Gastrocnemius medialis (tissue), 4 donors: ENCODE results near the gene CALY. TPM values are rescaled to one million over a fixed set of nuclear protein-coding genes. Genes with fewer than 3 reads are reported as not detected.

ENCODE experiments used
- ATAC-seq, 2 donors: fragments of 150-250 bp; one replicate each; pipeline ENCODE4 v1.9.1; 2016
- DNase-seq, 2 donors: peaks; one replicate each; pipeline ENCODE4 v3.0.0-alpha.2; 2019
- H3K27ac ChIP-seq, 4 donors: fragments of 200-600 bp; sonication (generic); 1 replicate in 1 of 4; 2 replicates in 3 of 4; pipeline ENCODE4 v1.5.1; 2016 to 2018; ENCODE audit warnings: mild to moderate bottlenecking in 2 of 4, moderate library complexity in 1 of 4
- H3K27me3 ChIP-seq, 3 donors: fragments of 200-600 bp; sonication (generic) in 2 of 3; 1 replicate in 1 of 3; 2 replicates in 2 of 3; pipeline versions ENCODE4 v1.5.1 to v1.6.0; 2016 to 2019; ENCODE audit warnings: mild to moderate bottlenecking in 1 of 3, moderate library complexity in 1 of 3
- H3K36me3 ChIP-seq, 2 donors: fragments of 200-600 bp; sonication (generic) in 1 of 2; one replicate each; pipeline ENCODE4 v1.5.1; 2017 to 2018
- H3K4me1 ChIP-seq, 2 donors: fragments of 200-600 bp; sonication (generic) in 1 of 2; one replicate each; pipeline ENCODE4 v1.5.1; 2016 to 2017; ENCODE audit warnings: mild to moderate bottlenecking in 2 of 2
- H3K4me3 ChIP-seq, 4 donors: fragments of 200-600 bp; sonication (generic) in 3 of 4; 1 replicate in 1 of 4; 2 replicates in 3 of 4; pipeline ENCODE4 v1.5.1; 2016 to 2019; ENCODE audit warnings: mild to moderate bottlenecking in 2 of 4
- H3K9me3 ChIP-seq, 3 donors: fragments of 200-600 bp; sonication (generic) in 2 of 3; 1 replicate in 1 of 3; 2 replicates in 2 of 3; pipeline ENCODE4 v1.5.1; 2016 to 2019
- POLR2A ChIP-seq, 2 donors: fragments of 450-650 bp; IDR thresholded peaks; one replicate each; pipeline ENCODE4 v1.6.1; 2017; ENCODE audit warnings: antibody characterized with exemption in 2 of 2, mild to moderate bottlenecking in 2 of 2, moderate library complexity in 2 of 2
- in situ Hi-C, 4 donors: fragments of 200-750 bp; cut with MboI; loops; one replicate each; pipeline versions ENCODE4 v1.15.0 to v1.8.0; 2017; ENCODE audit warnings: low sequenced_read_pairs in 4 of 4
- intact Hi-C: fragments of 100-400 bp; cut with DNase I; formaldehyde crosslinking; loops from one replicate; pipeline ENCODE4 v1.15.1; 2023; ENCODE audit warnings: low total_unique reads
- total RNA-seq, 4 donors: library from RNA; depleted of rRNA; stranded (reverse); fragments of >200 nt; gene quantifications; one replicate each; pipeline versions ENCODE4 v1.1.0 to v1.2.3, GENCODE V29; 2016
- TF ChIP-seq, protein P1 (sequence below), 5 experiments: fragments of 450-650 bp in 3 of 5; fragments of 200-600 bp in 2 of 5; sonication (generic) in 2 of 5; IDR thresholded peaks in 4 of 5; conservative IDR thresholded peaks in 1 of 5; 1 replicate in 4 of 5; 2 replicates in 1 of 5; pipeline ENCODE4 v1.5.1; 2016 to 2019; ENCODE audit warnings: antibody characterized with exemption in 5 of 5, mild to moderate bottlenecking in 3 of 5, moderate library complexity in 3 of 5

CALY gene
- total RNA-seq, 4 donors from 2014 or later: not detected

DNA sequence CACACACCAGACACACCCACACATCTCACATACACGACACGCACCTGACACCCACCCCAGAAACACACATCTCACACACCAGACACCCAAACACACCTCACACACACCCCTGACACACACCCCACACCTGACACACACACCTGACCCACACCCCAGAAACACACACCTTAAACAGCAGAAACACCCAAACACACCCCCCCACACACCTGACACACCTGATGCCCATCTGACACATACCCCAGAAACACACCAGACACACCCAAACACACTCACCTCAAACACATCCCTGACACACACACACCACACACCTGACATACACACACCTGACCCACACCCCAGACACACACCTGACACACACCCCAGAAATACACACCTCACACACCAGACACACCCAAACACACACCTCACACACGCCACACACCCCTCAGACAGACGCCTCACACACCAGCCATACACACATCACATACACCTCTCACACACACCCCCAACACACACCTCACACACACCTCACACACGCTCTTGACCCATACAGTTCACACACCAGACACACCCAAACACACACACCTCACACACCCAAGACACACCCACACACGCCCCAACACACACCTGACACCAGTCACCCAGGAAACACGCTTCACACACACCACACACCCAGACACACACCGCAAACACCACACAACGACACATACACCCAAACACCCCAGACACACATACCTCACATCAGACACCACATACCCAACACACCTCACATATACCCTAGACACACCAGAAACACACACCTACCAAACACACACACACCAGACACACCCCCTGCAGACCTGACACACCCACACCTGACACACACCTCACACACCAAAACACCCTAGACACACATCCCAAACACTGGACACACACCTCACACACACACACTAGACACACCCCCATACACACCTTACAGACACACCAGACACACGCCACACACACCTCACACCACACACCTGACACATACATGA lies 1.7 kb upstream of the CALY start:
- peaks cover 73 to 87% (median 76%) of the 10 kb centered on the region in 3 donors for H3K27me3 ChIP-seq
- in situ Hi-C loops (no loop called here), intact Hi-C loops (no loop called here)
- no peak overlapping the region for H3K27ac ChIP-seq
- DNase-seq (no peak), ATAC-seq (no peak)
- TF ChIP-seq POLR2A (IDR thresholded peaks at IDR 0.05): no peak
- TF ChIP-seq, protein P1, sequence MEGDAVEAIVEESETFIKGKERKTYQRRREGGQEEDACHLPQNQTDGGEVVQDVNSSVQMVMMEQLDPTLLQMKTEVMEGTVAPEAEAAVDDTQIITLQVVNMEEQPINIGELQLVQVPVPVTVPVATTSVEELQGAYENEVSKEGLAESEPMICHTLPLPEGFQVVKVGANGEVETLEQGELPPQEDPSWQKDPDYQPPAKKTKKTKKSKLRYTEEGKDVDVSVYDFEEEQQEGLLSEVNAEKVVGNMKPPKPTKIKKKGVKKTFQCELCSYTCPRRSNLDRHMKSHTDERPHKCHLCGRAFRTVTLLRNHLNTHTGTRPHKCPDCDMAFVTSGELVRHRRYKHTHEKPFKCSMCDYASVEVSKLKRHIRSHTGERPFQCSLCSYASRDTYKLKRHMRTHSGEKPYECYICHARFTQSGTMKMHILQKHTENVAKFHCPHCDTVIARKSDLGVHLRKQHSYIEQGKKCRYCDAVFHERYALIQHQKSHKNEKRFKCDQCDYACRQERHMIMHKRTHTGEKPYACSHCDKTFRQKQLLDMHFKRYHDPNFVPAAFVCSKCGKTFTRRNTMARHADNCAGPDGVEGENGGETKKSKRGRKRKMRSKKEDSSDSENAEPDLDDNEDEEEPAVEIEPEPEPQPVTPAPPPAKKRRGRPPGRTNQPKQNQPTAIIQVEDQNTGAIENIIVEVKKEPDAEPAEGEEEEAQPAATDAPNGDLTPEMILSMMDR (IDR thresholded peaks at IDR 0.05 in 4 of 5, conservative IDR thresholded peaks at IDR 0.05 in 1 of 5): no peak
- no peaks in the 10 kb centered on the region for H3K9me3 ChIP-seq
- peaks cover 5 to 15% of the 10 kb centered on the region in 2 donors for H3K4me1 ChIP-seq
- no peaks in the 10 kb centered on the region for H3K36me3 ChIP-seq
- no peak overlapping the region for H3K4me3 ChIP-seq

DNA sequence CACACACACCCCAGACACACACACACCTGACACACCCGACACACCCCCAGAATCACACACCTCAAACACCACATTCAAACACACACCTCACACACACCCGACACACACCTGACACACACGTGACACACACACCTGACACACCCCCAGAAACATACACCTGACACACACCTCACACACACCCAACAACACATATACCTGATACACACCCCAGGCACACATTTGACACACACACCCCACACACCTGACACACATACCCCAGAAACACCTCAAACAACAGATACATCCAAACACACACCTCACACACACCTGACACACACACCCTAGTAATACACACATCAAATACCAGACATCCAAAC lies 652 bp upstream of the CALY start:
- in situ Hi-C loops: no loop called here
- peaks cover 67 to 86% (median 72%) of the 10 kb centered on the region in 3 donors for H3K27me3 ChIP-seq
- intact Hi-C loops: no loop called here

DNA sequence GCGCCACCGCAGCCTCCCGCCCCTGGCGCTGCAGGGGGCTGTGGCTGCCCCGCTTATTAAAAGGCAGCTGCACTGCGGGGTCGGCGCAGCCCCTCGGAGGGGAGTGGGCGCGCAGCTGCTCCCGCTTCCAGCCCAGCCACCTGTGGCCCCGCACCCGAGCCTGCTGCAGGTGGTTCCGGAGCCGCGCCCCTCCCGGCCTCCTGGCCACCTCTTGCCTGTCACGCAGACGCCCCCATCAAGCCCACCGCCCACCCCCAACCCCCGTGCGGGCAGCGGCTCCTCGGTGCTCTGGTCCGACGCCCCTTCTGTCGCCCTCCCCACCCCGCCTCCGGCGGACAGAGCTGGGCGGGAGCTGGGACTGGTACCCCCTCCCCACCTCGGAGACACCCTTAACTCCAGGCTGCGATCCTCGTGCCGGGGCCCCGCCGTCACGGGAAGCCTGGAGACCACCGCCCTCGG lies 549 bp downstream of the CALY start:
- DNase-seq (no peak), ATAC-seq (no peak)
- in situ Hi-C loops (no loop called here), intact Hi-C loops (no loop called here)
- no peak for TF ChIP-seq POLR2A (IDR thresholded peaks at IDR 0.05)
- H3K27ac ChIP-seq: no peak overlapping the region
- peaks cover 5 to 15% of the 10 kb centered on the region in 2 donors for H3K4me1 ChIP-seq
- H3K9me3 ChIP-seq: no peaks in the 10 kb centered on the region
- H3K27me3 ChIP-seq: peaks cover 67 to 85% (median 68%) of the 10 kb centered on the region in 3 donors
- no peaks in the 10 kb centered on the region for H3K36me3 ChIP-seq
- peak overlapping the region in 2 of 4 donors; percentile 36 to 48 for H3K4me3 ChIP-seq

More for the DNA sequence above, 652 bp upstream of the CALY start:
- Histone ChIP-seq H3K4me1 (peaks cover 5 to 15% of the 10 kb centered on the region in 2 donors), H3K36me3 (no peaks in the 10 kb centered on the region), H3K27ac (no peak overlapping the region), H3K4me3 (no peak overlapping the region), H3K9me3 (no peaks in the 10 kb centered on the region)
- TF ChIP-seq, protein P1 (IDR thresholded peaks at IDR 0.05 in 4 of 5, conservative IDR thresholded peaks at IDR 0.05 in 1 of 5): no peak
- no peak for TF ChIP-seq POLR2A (IDR thresholded peaks at IDR 0.05)
- DNase-seq: no peak
- no peak for ATAC-seq

DNA sequence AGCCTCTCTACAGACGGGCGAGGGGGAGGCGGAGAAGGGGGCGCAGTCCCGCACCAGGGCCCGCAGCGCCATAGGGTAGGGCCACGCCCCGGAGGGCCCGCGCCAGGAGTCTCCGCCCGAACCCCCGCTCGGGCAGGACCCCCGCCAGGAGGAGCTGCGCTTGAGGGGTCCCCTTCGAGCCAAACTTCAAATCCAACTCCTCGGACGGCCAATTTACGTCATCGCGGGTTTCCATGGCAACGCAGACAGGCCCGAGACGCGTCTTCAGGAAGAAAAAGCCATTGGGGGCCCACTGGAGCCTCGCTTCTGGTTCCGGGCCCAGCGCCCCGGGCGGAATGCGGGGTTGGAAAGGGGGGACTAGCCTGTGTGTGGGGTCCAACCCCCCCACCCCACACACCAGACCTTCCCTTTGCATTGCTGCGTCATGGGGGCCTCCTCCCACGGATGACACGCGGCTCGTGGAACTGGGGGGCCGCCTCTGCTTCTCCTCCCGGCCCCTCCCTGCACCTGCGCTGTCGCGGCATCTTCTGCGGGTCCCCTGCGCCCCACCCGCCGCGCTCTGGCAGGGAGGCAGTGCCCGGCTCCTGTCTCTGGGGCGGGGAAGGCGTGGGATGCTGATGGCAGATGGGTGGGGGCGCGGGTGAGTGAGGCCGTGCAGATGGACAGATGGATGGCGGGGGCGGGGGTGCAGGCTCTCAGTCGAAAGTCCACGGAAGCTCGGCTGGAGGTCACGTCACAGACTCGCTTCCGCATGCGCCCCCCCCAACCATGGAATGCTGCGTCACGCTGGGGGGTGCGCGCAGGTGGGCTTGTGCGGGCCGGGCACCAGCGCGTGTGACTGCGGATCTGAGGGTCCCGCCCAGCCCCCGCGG lies 1.2 kb downstream of the CALY start:
- Histone ChIP-seq H3K9me3 (no peaks in the 10 kb centered on the region), H3K4me3 (peak overlapping the region; percentile 24 to 48 (median 32)), H3K27ac (no peak overlapping the region), H3K4me1 (peaks cover 5 to 15% of the 10 kb centered on the region in 2 donors), H3K27me3 (peaks cover 67 to 85% (median 70%) of the 10 kb centered on the region in 3 donors), H3K36me3 (no peaks in the 10 kb centered on the region)
- in situ Hi-C loops (no loop called here), intact Hi-C loops (no loop called here)
- DNase-seq (no peak), ATAC-seq (no peak)
- no peak for TF ChIP-seq POLR2A (IDR thresholded peaks at IDR 0.05)
- TF ChIP-seq, protein P1 (IDR thresholded peaks at IDR 0.05 in 4 of 5, conservative IDR thresholded peaks at IDR 0.05 in 1 of 5): no peak
